HepG2 (cell line): ENCODE data around the gene CDH13. TPM values are rescaled to one million over a fixed set of nuclear protein-coding genes. Genes with fewer than 3 reads are reported as not detected.

ENCODE experiments used
- DMAP1 ChIP-seq: IDR thresholded peaks from 2 replicates; pipeline ENCODE4 v1.6.1; 2016
- ELF1 ChIP-seq: sonication (generic); formaldehyde crosslinking; IDR thresholded peaks from 2 replicates; pipeline ENCODE4 v1.4.0; 2020; ENCODE audit warnings: missing genetic modification reagents
- GATAD1 ChIP-seq: IDR thresholded peaks from 2 replicates; pipeline ENCODE4 v1.6.1; 2016; ENCODE audit warnings: missing genetic modification reagents, missing compliant biosample characterization
- HDAC6 ChIP-seq: fragments of 200-600 bp; sonication (generic); IDR thresholded peaks from 2 replicates; pipeline ENCODE4 v1.7.0; 2017; ENCODE audit warnings: mild to moderate bottlenecking, antibody characterized with exemption, low read length, low read depth
- IRX3 ChIP-seq: sonication (generic); formaldehyde crosslinking; IDR thresholded peaks from 2 replicates; pipeline ENCODE4 v1.8.1; 2023; ENCODE audit warnings: mild to moderate bottlenecking, low read depth, missing genetic modification reagents, borderline replicate concordance
- MED1 ChIP-seq: sonication (generic); formaldehyde crosslinking; IDR thresholded peaks from 2 replicates; pipeline ENCODE4 v1.4.0; 2020; ENCODE audit warnings: missing genetic modification reagents
- RCOR2 ChIP-seq: IDR thresholded peaks from 2 replicates; pipeline ENCODE4 v1.6.1; 2016; ENCODE audit warnings: missing biosample characterization, missing genetic modification reagents
- RFX1 ChIP-seq: fragments of 450-650 bp; IDR thresholded peaks from 2 replicates; pipeline ENCODE4 v1.6.1; 2017
- SAP130 ChIP-seq: IDR thresholded peaks from 2 replicates; pipeline ENCODE4 v1.6.1; 2016; ENCODE audit warnings: low read depth
- SRF ChIP-seq: IDR thresholded peaks from 2 replicates; pipeline ENCODE4 v1.6.1; 2011; ENCODE audit warnings: mild to moderate bottlenecking, low read depth, low read length, moderate library complexity
- TARDBP ChIP-seq: sonication (generic); formaldehyde crosslinking; IDR thresholded peaks from 2 replicates; pipeline ENCODE4 v1.8.0; 2022; ENCODE audit warnings: mild to moderate bottlenecking, missing genetic modification reagents
- ZNF101 ChIP-seq: sonication (generic); formaldehyde crosslinking; IDR thresholded peaks from 2 replicates; pipeline ENCODE4 v1.4.0; 2020; ENCODE audit warnings: mild to moderate bottlenecking, low read depth, missing genetic modification reagents, borderline replicate concordance
- ZNF264 ChIP-seq: sonication (generic); formaldehyde crosslinking; IDR thresholded peaks from 2 replicates; pipeline ENCODE4 v1.4.0; 2020; ENCODE audit warnings: missing genetic modification reagents
- ZNF33A ChIP-seq: sonication (generic); formaldehyde crosslinking; IDR thresholded peaks from 2 replicates; pipeline ENCODE4 v1.5.1; 2020; ENCODE audit warnings: missing genetic modification reagents, mild to moderate bottlenecking, moderate library complexity, borderline replicate concordance
- ZNF75D ChIP-seq: sonication (generic); formaldehyde crosslinking; IDR thresholded peaks from 2 replicates; pipeline ENCODE4 v1.8.1; 2023; ENCODE audit warnings: missing genetic modification reagents, mild to moderate bottlenecking, borderline replicate concordance
- ZNF768 ChIP-seq: sonication (generic); formaldehyde crosslinking; IDR thresholded peaks from 2 replicates; pipeline ENCODE4 v1.4.0; 2020; ENCODE audit warnings: missing genetic modification reagents
- ZNF780A ChIP-seq: sonication (generic); formaldehyde crosslinking; IDR thresholded peaks from 2 replicates; pipeline ENCODE4 v1.8.0; 2022; ENCODE audit warnings: mild to moderate bottlenecking, missing genetic modification reagents, moderate library complexity
- ZNF792 ChIP-seq: IDR thresholded peaks from 2 replicates; pipeline ENCODE4 v1.6.1; 2016
- polyA plus RNA-seq, 8 experiments: library from polyadenylated mRNA; depleted of rRNA in 3 of 8; stranded (reverse) in 7 of 8; unstranded in 1 of 8; fragments of >200 nt; fragmentation: Illumina TruSeq in 4 of 8; extraction: Trizol in 4 of 8; gene quantifications; 2 replicates each; pipeline versions ENCODE4 v1.2.1 to v1.2.3, GENCODE V29; 2011 to 2016; ENCODE audit warnings: low read depth in 4 of 8, missing spikeins in 1 of 8, mixed read lengths in 1 of 8; ENCODE audit not compliant: insufficient read depth in 1 of 8
- total RNA-seq, 5 experiments: library from RNA; depleted of rRNA; stranded (reverse); fragments of >200 nt; fragmentation: Illumina TruSeq; extraction: Trizol; gene quantifications; 2 replicates each; pipeline ENCODE4 v1.2.3, GENCODE V29; 2016; ENCODE audit warnings: low read depth in 1 of 5
- TF ChIP-seq, protein P1 (sequence below): sonication (generic); formaldehyde crosslinking; IDR thresholded peaks from 2 replicates; pipeline ENCODE4 v1.4.0; 2020; ENCODE audit warnings: low read depth, missing genetic modification reagents
- TF ChIP-seq, protein P2 (sequence below): IDR thresholded peaks from 2 replicates; pipeline ENCODE4 v1.6.1; 2016; ENCODE audit warnings: missing compliant biosample characterization, missing genetic modification reagents, borderline replicate concordance
- TF ChIP-seq, protein P3 (sequence below): sonication (generic); formaldehyde crosslinking; IDR thresholded peaks from 2 replicates; pipeline ENCODE4 v1.4.0; 2020; ENCODE audit warnings: missing genetic modification reagents, mild to moderate bottlenecking, borderline replicate concordance

CDH13 gene
- total and polyA plus RNA-seq, 2 of the 13 experiments (the other 11 are each of a cell fraction or from before 2014, with no cell fraction given) = not detected

DNA sequence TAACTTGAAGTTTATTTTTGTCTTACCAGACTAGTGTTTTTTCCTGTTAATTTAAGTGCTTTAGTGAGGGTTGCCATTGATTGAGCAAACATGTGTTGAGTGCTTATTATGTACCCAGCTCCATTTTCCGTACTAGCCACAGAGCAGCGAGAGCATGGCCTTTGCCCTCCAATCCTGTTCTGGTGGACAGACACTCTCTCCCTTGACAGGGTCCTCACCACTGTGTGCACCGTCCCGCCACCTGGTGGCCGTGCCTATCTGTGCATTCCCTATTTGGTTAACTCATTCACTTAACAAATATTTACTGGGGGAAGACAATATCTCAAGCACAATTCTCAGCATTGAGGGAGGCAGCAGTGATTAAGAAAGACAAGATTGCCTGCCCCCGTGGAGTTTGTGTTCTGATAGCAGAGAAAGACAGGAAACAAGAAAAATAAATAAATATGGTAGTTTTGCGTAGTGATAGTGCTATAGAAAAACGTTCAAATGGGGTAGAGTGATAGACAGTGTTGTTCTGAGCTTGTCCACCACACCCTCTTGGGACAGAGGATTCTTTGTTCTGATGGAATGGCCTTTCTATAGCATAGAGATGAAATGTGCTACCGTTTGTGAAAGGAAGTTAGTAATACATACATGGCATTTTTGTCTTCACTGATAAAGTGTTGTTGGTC lies 13.0 kb downstream of the CDH13 start (continued):
- TF ChIP-seq, protein P1, sequence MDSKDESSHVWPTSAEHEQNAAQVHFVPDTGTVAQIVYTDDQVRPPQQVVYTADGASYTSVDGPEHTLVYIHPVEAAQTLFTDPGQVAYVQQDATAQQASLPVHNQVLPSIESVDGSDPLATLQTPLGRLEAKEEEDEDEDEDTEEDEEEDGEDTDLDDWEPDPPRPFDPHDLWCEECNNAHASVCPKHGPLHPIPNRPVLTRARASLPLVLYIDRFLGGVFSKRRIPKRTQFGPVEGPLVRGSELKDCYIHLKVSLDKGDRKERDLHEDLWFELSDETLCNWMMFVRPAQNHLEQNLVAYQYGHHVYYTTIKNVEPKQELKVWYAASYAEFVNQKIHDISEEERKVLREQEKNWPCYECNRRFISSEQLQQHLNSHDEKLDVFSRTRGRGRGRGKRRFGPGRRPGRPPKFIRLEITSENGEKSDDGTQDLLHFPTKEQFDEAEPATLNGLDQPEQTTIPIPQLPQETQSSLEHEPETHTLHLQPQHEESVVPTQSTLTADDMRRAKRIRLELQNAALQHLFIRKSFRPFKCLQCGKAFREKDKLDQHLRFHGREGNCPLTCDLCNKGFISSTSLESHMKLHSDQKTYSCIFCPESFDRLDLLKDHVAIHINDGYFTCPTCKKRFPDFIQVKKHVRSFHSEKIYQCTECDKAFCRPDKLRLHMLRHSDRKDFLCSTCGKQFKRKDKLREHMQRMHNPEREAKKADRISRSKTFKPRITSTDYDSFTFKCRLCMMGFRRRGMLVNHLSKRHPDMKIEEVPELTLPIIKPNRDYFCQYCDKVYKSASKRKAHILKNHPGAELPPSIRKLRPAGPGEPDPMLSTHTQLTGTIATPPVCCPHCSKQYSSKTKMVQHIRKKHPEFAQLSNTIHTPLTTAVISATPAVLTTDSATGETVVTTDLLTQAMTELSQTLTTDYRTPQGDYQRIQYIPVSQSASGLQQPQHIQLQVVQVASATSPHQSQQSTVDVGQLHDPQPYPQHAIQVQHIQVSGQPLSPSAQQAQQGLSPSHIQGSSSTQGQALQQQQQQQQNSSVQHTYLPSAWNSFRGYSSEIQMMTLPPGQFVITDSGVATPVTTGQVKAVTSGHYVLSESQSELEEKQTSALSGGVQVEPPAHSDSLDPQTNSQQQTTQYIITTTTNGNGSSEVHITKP (CRISPR knock-in tag) = 0 out of 2 replicates have a peak, but pooled peaks have one; percentile 33
- no peak for TF ChIP-seq SAP130 (CRISPR knock-in tag)
- TF ChIP-seq ZNF768 = no peak
- TF ChIP-seq ZNF264 (CRISPR knock-in tag) = peak; percentile 100
- TF ChIP-seq ZNF33A = no peak
- no peak for TF ChIP-seq RFX1
- peak; percentile 83 for TF ChIP-seq SRF
- no peak for TF ChIP-seq MED1 (CRISPR knock-in tag)
- TF ChIP-seq, protein P2, sequence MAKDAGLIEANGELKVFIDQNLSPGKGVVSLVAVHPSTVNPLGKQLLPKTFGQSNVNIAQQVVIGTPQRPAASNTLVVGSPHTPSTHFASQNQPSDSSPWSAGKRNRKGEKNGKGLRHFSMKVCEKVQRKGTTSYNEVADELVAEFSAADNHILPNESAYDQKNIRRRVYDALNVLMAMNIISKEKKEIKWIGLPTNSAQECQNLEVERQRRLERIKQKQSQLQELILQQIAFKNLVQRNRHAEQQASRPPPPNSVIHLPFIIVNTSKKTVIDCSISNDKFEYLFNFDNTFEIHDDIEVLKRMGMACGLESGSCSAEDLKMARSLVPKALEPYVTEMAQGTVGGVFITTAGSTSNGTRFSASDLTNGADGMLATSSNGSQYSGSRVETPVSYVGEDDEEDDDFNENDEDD (CRISPR knock-in tag) = no peak
- 0 out of 2 replicates have a peak, but pooled peaks have one; percentile 35 for TF ChIP-seq IRX3 (CRISPR knock-in tag)
- TF ChIP-seq HDAC6 = no peak
- peak; percentile 40; the same call in 1 of the 2 replicates for TF ChIP-seq ZNF792 (CRISPR knock-in tag)
- no peak for TF ChIP-seq DMAP1
- TF ChIP-seq TARDBP (CRISPR knock-in tag) = 0 out of 2 replicates have a peak, but pooled peaks have one; percentile 69
- no peak for TF ChIP-seq ZNF75D
- TF ChIP-seq, protein P3, sequence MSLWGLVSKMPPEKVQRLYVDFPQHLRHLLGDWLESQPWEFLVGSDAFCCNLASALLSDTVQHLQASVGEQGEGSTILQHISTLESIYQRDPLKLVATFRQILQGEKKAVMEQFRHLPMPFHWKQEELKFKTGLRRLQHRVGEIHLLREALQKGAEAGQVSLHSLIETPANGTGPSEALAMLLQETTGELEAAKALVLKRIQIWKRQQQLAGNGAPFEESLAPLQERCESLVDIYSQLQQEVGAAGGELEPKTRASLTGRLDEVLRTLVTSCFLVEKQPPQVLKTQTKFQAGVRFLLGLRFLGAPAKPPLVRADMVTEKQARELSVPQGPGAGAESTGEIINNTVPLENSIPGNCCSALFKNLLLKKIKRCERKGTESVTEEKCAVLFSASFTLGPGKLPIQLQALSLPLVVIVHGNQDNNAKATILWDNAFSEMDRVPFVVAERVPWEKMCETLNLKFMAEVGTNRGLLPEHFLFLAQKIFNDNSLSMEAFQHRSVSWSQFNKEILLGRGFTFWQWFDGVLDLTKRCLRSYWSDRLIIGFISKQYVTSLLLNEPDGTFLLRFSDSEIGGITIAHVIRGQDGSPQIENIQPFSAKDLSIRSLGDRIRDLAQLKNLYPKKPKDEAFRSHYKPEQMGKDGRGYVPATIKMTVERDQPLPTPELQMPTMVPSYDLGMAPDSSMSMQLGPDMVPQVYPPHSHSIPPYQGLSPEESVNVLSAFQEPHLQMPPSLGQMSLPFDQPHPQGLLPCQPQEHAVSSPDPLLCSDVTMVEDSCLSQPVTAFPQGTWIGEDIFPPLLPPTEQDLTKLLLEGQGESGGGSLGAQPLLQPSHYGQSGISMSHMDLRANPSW = no peak
- TF ChIP-seq ELF1 = no peak
- no peak for TF ChIP-seq RCOR2 (CRISPR knock-in tag)
- TF ChIP-seq ZNF780A (CRISPR knock-in tag) = no peak
- 0 out of 2 replicates have a peak, but pooled peaks have one; percentile 33 for TF ChIP-seq GATAD1
- no peak for TF ChIP-seq ZNF101 (CRISPR knock-in tag)
